ENCODE data around the gene NR2C2AP.

The NR2C2AP gene

GRCh38 chr19:19203012-19203856 is at the start of gene NR2C2AP:
TSS of gene NR2C2AP (minus strand) at chr19:19203414. CDS start at chr19:19203060, 354 bp downstream.
- H3K27me3 ChIP-seq (ENCODE audit: control insufficient read depth in 1 of 2, insufficient read depth in 2 of 2, low read length in 2 of 2) = peaks cover 12 to 19% of the 10 kb centered on the region in 2 donors
- peak within 1 kb of the TSS; percentile 62 to 89 for H3K4me3 ChIP-seq (ENCODE audit: low read length in 2 of 2)
- H3K9ac ChIP-seq (ENCODE audit: low read length in 2 of 2) = peak within 1 kb of the TSS; percentile 79 to 88
- peaks cover 10% of the 10 kb centered on the region for H3K4me1 ChIP-seq (ENCODE audit: control insufficient read depth, insufficient read depth, low read length)
- H3K9me3 ChIP-seq (ENCODE audit: control insufficient read depth in 2 of 2, low read length in 2 of 2) = no peaks in the 10 kb centered on the region
- H3K36me3 ChIP-seq (ENCODE audit: control insufficient read depth in 2 of 2, insufficient read depth in 2 of 2, low read length in 2 of 2) = peaks cover 6 to 12% of the 10 kb centered on the region in 2 donors
- peak within 1 kb of the TSS; percentile 64 for H3K27ac ChIP-seq (ENCODE audit: low read length)

DNA sequence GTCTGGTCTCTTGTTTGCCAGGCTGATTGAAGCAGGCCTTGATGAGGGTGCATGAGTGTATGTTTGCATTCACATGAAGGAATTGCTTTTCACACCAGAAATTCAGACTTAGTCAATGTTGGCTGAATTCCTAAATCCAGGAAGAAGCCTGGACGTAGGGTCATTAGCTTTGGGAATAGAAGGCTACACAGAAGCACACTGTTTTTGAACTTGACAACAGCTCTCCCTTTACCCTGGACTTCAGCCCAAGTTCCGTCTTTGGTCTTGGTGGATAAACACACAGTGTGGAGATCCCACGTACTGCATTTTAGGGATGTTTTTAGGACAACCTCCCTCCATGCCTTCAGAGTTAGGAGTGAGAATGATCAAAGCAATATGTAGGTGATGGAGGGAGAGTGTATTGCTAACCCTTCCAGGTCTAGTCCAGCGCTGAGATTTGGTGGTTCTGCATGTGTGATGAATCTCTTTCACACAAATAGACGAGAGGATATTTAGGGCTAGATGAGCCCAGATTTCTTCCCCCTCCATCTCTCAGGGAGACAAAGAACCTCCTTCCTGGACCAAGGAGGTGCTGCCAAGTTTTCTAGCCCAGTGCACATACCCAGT is 47.1 kb upstream of the NR2C2AP start:
- peaks cover 3 to 8% of the 10 kb centered on the region in 2 donors for H3K27me3 ChIP-seq (ENCODE audit: control insufficient read depth in 1 of 2, insufficient read depth in 2 of 2, low read length in 2 of 2)

DNA sequence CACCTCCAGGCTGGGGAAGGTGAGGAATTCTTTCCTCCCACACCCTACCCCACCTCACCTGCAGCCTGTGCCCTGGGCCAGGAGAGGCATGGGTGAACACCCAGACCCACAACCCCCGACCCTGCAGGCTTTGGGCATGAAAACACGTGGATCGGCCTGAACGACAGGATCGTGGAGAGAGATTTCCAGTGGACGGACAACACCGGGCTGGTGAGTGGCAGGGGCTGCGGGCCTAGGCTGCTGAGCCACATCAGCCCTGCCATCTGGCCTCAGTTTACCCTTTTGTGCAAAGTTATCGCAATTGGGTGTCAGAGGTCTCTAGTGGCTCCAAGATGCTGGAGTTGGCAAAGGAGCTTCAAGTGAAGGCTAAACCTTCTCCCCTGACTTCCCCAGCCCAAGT is 37.3 kb upstream of the NR2C2AP start:
- no peaks in the 10 kb centered on the region for H3K4me1 ChIP-seq (ENCODE audit: control insufficient read depth, insufficient read depth, low read length)
- no peak overlapping the region for H3K4me3 ChIP-seq (ENCODE audit: low read length in 2 of 2)
- no peak overlapping the region for H3K9ac ChIP-seq (ENCODE audit: low read length in 2 of 2)
- no peak overlapping the region for H3K27ac ChIP-seq (ENCODE audit: low read length)
- H3K27me3 ChIP-seq (ENCODE audit: control insufficient read depth in 1 of 2, insufficient read depth in 2 of 2, low read length in 2 of 2) = peaks cover 5 to 8% of the 10 kb centered on the region in 2 donors
- H3K36me3 ChIP-seq (ENCODE audit: control insufficient read depth in 2 of 2, insufficient read depth in 2 of 2, low read length in 2 of 2) = no peaks in the 10 kb centered on the region
- no peaks in the 10 kb centered on the region for H3K9me3 ChIP-seq (ENCODE audit: control insufficient read depth in 2 of 2, low read length in 2 of 2)

More for the DNA sequence above, 47.1 kb upstream of the NR2C2AP start:
- H3K27ac ChIP-seq (ENCODE audit: low read length) = no peak overlapping the region
- H3K9me3 ChIP-seq (ENCODE audit: control insufficient read depth in 2 of 2, low read length in 2 of 2) = no peaks in the 10 kb centered on the region
- H3K4me1 ChIP-seq (ENCODE audit: control insufficient read depth, insufficient read depth, low read length) = no peaks in the 10 kb centered on the region
- H3K4me3 ChIP-seq (ENCODE audit: low read length in 2 of 2) = no peak overlapping the region
- H3K36me3 ChIP-seq (ENCODE audit: control insufficient read depth in 2 of 2, insufficient read depth in 2 of 2, low read length in 2 of 2) = no peaks in the 10 kb centered on the region
- H3K9ac ChIP-seq (ENCODE audit: low read length in 2 of 2) = no peak overlapping the region

- Histone ChIP-seq H3K4me3 (ENCODE audit: low read length in 2 of 2) (no peak overlapping the region), H3K36me3 (ENCODE audit: control insufficient read depth in 2 of 2, insufficient read depth in 2 of 2, low read length in 2 of 2) (no peaks in the 10 kb centered on the region), H3K27ac (ENCODE audit: low read length) (no peak overlapping the region), H3K27me3 (ENCODE audit: control insufficient read depth in 1 of 2, insufficient read depth in 2 of 2, low read length in 2 of 2) (peaks cover 5 to 8% of the 10 kb centered on the region in 2 donors), H3K4me1 (ENCODE audit: control insufficient read depth, insufficient read depth, low read length) (no peaks in the 10 kb centered on the region), H3K9ac (ENCODE audit: low read length in 2 of 2) (no peak overlapping the region), H3K9me3 (ENCODE audit: control insufficient read depth in 2 of 2, low read length in 2 of 2) (peaks cover 2 to 4% of the 10 kb centered on the region in 2 donors)
These were observed 36.5 kb upstream of the NR2C2AP start for GRCh38 chr19:19239675-19240074.

GRCh38 chr19:19238126-19238894 is 35.1 kb upstream of the NR2C2AP start:
- H3K27ac ChIP-seq (ENCODE audit: low read length) = no peak overlapping the region
- H3K9ac ChIP-seq (ENCODE audit: low read length in 2 of 2) = no peak overlapping the region
- no peaks in the 10 kb centered on the region for H3K36me3 ChIP-seq (ENCODE audit: control insufficient read depth in 2 of 2, insufficient read depth in 2 of 2, low read length in 2 of 2)
- no peak overlapping the region for H3K4me3 ChIP-seq (ENCODE audit: low read length in 2 of 2)
- H3K27me3 ChIP-seq (ENCODE audit: control insufficient read depth in 1 of 2, insufficient read depth in 2 of 2, low read length in 2 of 2) = peaks cover 5 to 8% of the 10 kb centered on the region in 2 donors
- peaks cover 11 to 15% of the 10 kb centered on the region in 2 donors for H3K9me3 ChIP-seq (ENCODE audit: control insufficient read depth in 2 of 2, low read length in 2 of 2)
- H3K4me1 ChIP-seq (ENCODE audit: control insufficient read depth, insufficient read depth, low read length) = no peaks in the 10 kb centered on the region

- no peaks in the 10 kb centered on the region for H3K36me3 ChIP-seq (ENCODE audit: control insufficient read depth in 2 of 2, insufficient read depth in 2 of 2, low read length in 2 of 2)
- peaks cover 5 to 8% of the 10 kb centered on the region in 2 donors for H3K27me3 ChIP-seq (ENCODE audit: control insufficient read depth in 1 of 2, insufficient read depth in 2 of 2, low read length in 2 of 2)
- no peak overlapping the region for H3K9ac ChIP-seq (ENCODE audit: low read length in 2 of 2)
- H3K9me3 ChIP-seq (ENCODE audit: control insufficient read depth in 2 of 2, low read length in 2 of 2) = peaks cover 11 to 15% of the 10 kb centered on the region in 2 donors
- no peaks in the 10 kb centered on the region for H3K4me1 ChIP-seq (ENCODE audit: control insufficient read depth, insufficient read depth, low read length)
- no peak overlapping the region for H3K27ac ChIP-seq (ENCODE audit: low read length)
- no peak overlapping the region for H3K4me3 ChIP-seq (ENCODE audit: low read length in 2 of 2)
These were observed 33.0 kb upstream of the NR2C2AP start for GRCh38 chr19:19236173-19236572.

- Histone ChIP-seq H3K27ac (ENCODE audit: low read length) (no peak overlapping the region), H3K36me3 (ENCODE audit: control insufficient read depth in 2 of 2, insufficient read depth in 2 of 2, low read length in 2 of 2) (no peaks in the 10 kb centered on the region), H3K4me3 (ENCODE audit: low read length in 2 of 2) (no peak overlapping the region), H3K4me1 (ENCODE audit: control insufficient read depth, insufficient read depth, low read length) (no peaks in the 10 kb centered on the region), H3K27me3 (ENCODE audit: control insufficient read depth in 1 of 2, insufficient read depth in 2 of 2, low read length in 2 of 2) (peaks cover 0 to 8% of the 10 kb centered on the region in 2 donors), H3K9me3 (ENCODE audit: control insufficient read depth in 2 of 2, low read length in 2 of 2) (peaks cover 11 to 15% of the 10 kb centered on the region in 2 donors), H3K9ac (ENCODE audit: low read length in 2 of 2) (no peak overlapping the region)
These were observed 31.1 kb upstream of the NR2C2AP start for GRCh38 chr19:19234220-19234816.

- no peaks in the 10 kb centered on the region for H3K4me1 ChIP-seq (ENCODE audit: control insufficient read depth, insufficient read depth, low read length)
- no peak overlapping the region for H3K9ac ChIP-seq (ENCODE audit: low read length in 2 of 2)
- H3K4me3 ChIP-seq (ENCODE audit: low read length in 2 of 2) = no peak overlapping the region
- H3K36me3 ChIP-seq (ENCODE audit: control insufficient read depth in 2 of 2, insufficient read depth in 2 of 2, low read length in 2 of 2) = no peaks in the 10 kb centered on the region
- peaks cover 11 to 15% of the 10 kb centered on the region in 2 donors for H3K9me3 ChIP-seq (ENCODE audit: control insufficient read depth in 2 of 2, low read length in 2 of 2)
- peaks cover 8 to 9% of the 10 kb centered on the region in 2 donors for H3K27me3 ChIP-seq (ENCODE audit: control insufficient read depth in 1 of 2, insufficient read depth in 2 of 2, low read length in 2 of 2)
- no peak overlapping the region for H3K27ac ChIP-seq (ENCODE audit: low read length)
These were observed 29.1 kb upstream of the NR2C2AP start for GRCh38 chr19:19232261-19232721.

DNA sequence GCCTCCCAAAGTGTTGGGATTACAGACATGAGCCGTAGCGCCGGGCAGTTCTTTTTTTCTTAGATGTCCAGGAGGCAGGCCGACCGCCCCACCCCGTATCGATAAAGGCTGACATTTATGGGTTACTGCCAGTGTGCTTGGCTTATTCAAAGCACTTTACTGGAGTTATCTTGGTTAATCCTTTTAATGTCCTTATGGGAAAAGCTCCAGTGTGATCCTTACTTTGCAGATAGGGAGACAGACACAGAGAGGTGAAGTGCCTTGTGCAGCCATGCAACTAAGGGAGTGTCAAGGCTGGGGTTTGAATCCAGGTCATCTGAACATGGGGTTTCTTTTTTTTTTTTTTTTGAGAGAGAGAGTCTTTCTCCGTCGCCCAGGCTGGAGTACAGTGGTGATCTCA is 27.8 kb upstream of the NR2C2AP start:
- peaks cover 11 to 15% of the 10 kb centered on the region in 2 donors for H3K9me3 ChIP-seq (ENCODE audit: control insufficient read depth in 2 of 2, low read length in 2 of 2)
- no peak overlapping the region for H3K27ac ChIP-seq (ENCODE audit: low read length)
- H3K9ac ChIP-seq (ENCODE audit: low read length in 2 of 2) = no peak overlapping the region
- H3K4me1 ChIP-seq (ENCODE audit: control insufficient read depth, insufficient read depth, low read length) = no peaks in the 10 kb centered on the region
- peaks cover 16 to 22% of the 10 kb centered on the region in 2 donors for H3K27me3 ChIP-seq (ENCODE audit: control insufficient read depth in 1 of 2, insufficient read depth in 2 of 2, low read length in 2 of 2)
- H3K4me3 ChIP-seq (ENCODE audit: low read length in 2 of 2) = no peak overlapping the region
- H3K36me3 ChIP-seq (ENCODE audit: control insufficient read depth in 2 of 2, insufficient read depth in 2 of 2, low read length in 2 of 2) = no peaks in the 10 kb centered on the region

DNA sequence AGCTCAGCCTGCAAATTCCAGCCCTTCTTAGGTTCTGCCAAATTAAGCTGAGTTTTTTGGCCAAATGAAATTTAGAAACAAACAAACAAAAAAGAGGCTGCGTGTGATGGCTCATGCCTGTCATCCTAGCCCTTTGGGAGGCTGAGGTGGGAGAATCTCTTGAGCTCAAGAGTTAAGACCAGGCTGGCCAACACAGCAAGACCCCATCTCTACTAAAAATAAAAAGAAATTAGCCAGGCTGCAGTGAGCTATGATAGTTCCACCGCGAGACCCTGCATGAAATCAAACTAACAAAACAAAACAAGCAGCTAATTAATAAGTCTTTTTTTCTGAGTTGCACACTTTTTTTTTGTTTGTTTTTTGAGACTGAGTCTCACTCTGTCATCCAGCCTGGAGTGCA is 26.5 kb upstream of the NR2C2AP start:
- H3K9me3 ChIP-seq (ENCODE audit: control insufficient read depth in 2 of 2, low read length in 2 of 2) = peaks cover 9 to 12% of the 10 kb centered on the region in 2 donors
- H3K27me3 ChIP-seq (ENCODE audit: control insufficient read depth in 1 of 2, insufficient read depth in 2 of 2, low read length in 2 of 2) = peaks cover 23 to 32% of the 10 kb centered on the region in 2 donors
- no peak overlapping the region for H3K4me3 ChIP-seq (ENCODE audit: low read length in 2 of 2)
- no peak overlapping the region for H3K9ac ChIP-seq (ENCODE audit: low read length in 2 of 2)
- peaks cover 6% of the 10 kb centered on the region for H3K4me1 ChIP-seq (ENCODE audit: control insufficient read depth, insufficient read depth, low read length)
- H3K36me3 ChIP-seq (ENCODE audit: control insufficient read depth in 2 of 2, insufficient read depth in 2 of 2, low read length in 2 of 2) = no peaks in the 10 kb centered on the region
- no peak overlapping the region for H3K27ac ChIP-seq (ENCODE audit: low read length)
